Effector CD8-positive, alpha-beta T cell (primary cell): ENCODE results near the gene MFAP3.
"Not testable (repeated sequence)": the region's sequence is repeated elsewhere in the genome, so short reads cannot be mapped to it uniquely, and the experiment has no call there.

Experiments used
- DNase-seq: peaks from one replicate; lab custom pipeline; 2025; lab: John Stamatoyannopoulos, UW
- total RNA-seq, 4 experiments: gene quantifications; one replicate each; lab custom pipeline; 2026; lab: John Stamatoyannopoulos, UW

Gene MFAP3
- total RNA-seq, result 38.2 to 57.6 (median 45.4) reads per million in 4 experiments

- peak; percentile 75 for DNase-seq
Observed at GRCh38 chr5:154038707-154039457, at the start of gene MFAP3, which contains the start of gene FAM114A2. Gene MFAP3, plus strand, starts transcription at chr5:154038967. Its CDS starts 10,756 bp downstream, at chr5:154049723. Gene FAM114A2, minus strand, starts transcription at chr5:154038910. Its CDS starts 3,957 bp downstream, at chr5:154034953.

DNA sequence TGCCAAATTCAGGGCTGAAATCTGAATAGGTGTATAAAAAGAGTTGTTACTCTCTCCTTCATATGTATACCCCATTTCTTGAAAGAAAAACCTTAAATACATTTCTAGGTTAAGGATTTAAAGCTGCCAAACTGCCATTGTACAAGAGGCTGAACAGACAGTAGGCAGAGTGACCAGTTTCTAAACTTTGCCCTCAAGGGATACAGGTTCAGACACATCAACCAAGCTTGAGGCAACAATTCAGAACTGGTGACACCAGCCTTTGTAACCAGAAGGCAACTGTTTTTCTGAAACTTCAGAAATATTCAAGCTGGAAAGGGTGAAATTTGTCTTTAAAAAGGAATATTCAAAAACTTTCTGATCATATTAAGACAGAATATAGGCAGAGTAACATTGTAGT, 47.6 kb upstream of the MFAP3 start:
- no peak for DNase-seq

GRCh38 chr5:153998010-153998409, 40.8 kb upstream of the MFAP3 start:
- DNase-seq, result no peak

GRCh38 chr5:153998768-153999167, 40.0 kb upstream of the MFAP3 start:
- no peak for DNase-seq

DNA sequence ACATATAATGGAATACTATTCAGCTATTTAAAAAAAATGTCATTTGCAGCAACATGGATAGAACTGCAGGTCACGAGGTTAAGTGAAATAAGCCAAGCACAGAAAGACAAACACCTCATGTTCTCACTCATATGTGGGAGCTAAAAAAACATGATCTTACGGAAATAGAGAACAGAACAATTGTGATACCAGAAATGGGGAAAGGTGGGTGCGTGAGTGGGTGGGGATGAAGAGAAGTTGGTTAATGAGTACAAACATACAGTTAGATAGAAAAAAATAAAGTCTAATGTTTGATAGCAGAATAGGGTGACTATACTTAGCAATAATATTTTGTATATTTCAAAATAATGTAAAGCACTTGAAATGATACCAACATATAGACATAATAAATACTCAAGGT, 38.8 kb upstream of the MFAP3 start:
- DNase-seq, result no peak

GRCh38 chr5:154000703-154001102, 38.1 kb upstream of the MFAP3 start:
- no peak for DNase-seq

DNA sequence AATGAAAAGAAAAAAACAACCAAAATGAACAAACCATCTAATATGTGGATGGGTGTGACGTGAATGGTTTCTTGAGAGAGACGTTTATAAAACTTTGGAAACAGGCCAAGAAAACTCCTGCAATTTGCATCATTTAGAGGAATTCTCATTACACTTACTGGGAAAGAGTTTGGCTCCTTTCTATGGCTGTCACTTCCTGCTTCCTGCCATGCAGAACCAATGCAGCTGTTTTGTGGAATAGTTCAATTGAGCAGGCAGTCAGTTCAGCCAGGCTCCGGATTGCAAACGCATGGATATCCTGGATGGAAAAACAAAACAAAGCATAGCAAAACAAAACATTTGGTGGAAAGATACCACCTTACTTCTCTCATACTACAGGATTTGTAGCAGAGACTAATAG, 36.7 kb upstream of the MFAP3 start:
- no peak for DNase-seq

GRCh38 chr5:154002511-154003020, 36.2 kb upstream of the MFAP3 start:
- DNase-seq, result no peak

DNA sequence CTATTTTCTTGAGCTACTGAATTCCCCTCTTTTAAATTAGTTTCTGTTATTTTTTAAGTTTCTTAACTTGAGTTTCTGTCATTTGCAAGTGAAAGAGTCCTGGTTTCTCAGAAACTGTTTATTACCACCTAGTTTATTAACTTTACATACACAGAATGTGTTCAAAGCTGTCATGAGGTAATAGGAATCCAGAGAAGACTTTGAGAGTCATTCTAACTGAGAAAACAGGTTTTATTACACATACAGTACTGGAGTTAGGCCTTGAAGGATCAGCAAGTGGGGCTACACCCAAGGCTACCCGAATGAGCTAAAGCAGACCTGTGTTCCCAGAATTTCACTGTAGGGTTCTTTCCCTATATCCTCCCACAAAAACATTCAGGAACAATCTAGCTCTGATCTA, 33.1 kb upstream of the MFAP3 start:
- DNase-seq, result no peak

DNA sequence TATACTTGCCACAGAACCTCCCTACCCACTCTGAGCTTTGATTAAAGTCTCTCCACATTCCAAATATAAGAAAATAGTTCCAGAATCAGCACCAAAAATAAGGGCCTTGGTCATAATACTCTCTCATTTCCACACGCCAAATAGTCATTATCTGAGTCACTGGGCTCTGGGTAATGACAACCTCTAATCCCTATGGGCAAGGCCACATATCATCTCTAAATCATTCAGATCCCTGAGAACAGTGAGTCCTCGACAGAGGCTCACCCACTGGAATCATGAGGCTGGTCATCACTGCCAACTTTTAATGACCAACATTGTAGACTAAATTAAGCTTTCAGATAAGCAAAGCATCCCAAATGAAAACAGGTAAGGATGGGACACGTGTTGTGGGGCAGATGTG, 28.1 kb upstream of the MFAP3 start:
- no peak for DNase-seq

GRCh38 chr5:154015071-154015693, 23.6 kb upstream of the MFAP3 start:
- no peak for DNase-seq

DNA sequence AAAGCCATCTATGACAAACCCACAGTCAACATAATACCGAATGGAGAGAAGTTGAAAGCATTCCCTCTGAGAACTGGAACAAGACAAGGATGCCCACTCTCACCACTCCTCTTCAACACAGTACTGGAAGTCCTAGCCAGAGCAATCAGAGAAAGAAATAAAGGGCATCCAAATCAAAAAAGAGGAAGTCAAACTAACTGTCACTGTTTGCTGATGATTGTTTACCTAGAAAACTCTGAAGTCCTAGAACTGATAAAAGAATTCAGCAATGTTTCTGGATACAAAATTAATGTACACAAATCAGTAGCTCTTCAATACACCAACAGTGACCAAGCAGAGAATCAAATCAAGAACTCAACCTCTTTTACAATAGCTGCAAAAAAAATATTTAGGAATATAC, 19.8 kb upstream of the MFAP3 start:
- DNase-seq, result not testable (repeated sequence)

DNA sequence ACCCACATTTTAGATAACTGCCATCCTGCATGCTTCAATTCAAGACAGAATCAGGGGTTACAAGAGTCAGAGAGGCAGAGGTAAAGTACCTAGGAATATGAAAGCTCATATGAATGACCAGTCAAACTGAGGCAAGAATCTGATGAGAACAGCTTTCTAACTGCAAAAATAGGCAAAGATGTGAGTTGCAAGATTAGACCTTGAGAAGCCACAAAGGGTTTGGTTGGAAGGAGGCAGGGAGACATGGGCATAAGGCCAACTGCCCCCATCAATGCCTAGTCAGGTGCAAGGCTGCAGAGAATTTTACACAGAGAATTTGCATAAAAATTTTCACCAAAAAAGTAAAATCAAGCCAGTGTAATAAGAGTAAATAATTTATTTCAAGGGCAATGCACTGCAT, 12.8 kb upstream of the MFAP3 start:
- no peak for DNase-seq

GRCh38 chr5:154031937-154032489, 6.8 kb upstream of the MFAP3 start:
- no peak for DNase-seq

- DNase-seq, result no peak
Observed at GRCh38 chr5:154034944-154035343, 3.8 kb upstream of the MFAP3 start.

DNA sequence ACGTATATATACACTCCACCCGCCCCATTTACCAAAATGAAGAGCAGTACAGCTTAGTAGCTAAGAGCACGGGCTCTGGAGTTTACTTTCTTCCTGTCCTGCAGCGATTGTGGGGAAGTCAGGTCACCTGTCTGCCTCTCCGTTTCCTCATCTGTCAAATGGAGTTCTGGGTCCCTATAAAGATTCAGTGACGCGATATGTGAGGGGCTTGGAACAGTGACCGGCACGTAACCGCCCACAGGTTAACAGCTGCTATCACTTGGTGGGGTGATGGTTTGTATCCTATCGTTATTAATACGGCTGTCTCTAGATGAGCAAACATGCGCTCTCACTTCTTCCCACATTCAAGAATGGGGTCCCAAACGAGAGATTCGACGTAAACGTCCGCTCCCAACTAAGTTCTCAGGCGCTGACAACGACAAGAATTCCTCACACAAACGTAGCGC, 483 bp upstream of the MFAP3 start:
- DNase-seq, result peak; percentile 11

- DNase-seq, result no peak
Observed at GRCh38 chr5:154039458-154039829, 677 bp downstream of the MFAP3 start.

- DNase-seq, result no peak
Observed at GRCh38 chr5:154042766-154043165, 4.0 kb downstream of the MFAP3 start.

- DNase-seq, result no peak
Observed at GRCh38 chr5:154044099-154044498, 5.3 kb downstream of the MFAP3 start.

DNA sequence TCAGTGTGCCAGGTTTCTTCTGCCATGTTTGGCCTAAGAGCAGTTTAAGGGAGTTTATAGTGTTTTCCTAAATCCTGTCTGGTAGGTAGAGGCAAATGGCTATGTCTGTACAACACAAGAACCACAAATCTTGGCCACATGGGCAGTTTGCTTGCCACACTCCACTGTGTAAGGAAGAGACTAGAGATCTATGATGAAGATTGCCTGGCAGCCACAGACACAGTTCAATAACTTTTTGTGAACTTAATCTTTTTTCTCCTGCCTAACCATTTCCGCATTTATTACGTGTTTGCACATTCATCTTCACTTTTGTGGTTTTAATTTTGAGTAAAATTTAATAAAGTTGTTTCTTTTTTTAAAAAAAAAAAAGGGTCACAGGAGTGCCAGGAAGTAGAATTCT, 5.8 kb downstream of the MFAP3 start:
- DNase-seq, result no peak

DNA sequence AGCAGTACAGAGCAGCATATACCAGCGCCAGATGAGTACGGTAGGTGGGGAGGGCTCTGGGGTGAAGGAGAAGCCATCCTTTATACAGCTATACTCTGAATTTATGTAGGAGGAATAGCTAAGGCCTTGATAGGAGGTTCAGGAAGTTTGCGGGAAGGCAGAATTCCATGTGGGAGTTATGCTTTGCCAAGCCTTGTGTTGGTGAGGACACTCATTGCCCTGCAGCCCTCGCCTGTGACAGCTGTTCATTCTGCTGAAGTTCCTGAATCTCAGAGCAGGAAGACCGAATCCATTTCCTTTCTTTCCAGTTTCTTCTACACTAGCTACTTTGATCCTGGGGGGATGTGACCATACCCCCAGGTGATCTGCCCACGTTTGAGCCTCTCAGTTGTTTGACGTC, 7.7 kb downstream of the MFAP3 start:
- no peak for DNase-seq

DNA sequence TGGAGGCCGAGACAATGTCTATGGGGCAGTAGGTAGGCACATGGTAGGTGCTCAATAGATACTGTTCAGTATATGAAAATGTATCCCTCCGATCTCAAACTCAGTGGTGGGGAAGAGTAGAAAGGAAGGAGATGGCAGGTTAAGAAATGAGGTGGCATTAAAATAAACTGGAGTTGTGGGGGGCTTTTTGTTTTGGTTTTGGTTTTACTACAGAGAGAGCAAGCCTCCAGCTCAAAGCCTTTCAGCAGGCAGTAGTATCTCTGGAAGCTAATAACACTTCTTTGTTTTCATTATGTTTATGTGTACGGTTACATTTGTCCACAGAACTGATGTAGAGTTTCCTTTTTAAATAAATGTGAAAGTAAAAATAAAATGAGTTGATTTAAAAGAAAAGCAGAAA, 8.6 kb downstream of the MFAP3 start:
- DNase-seq, result no peak

GRCh38 chr5:154049636-154050035, 10.9 kb downstream of the MFAP3 start:
- no peak for DNase-seq
